ENCODE measurements around the gene MED25.
"Not testable (repeated sequence)": the region's sequence is repeated elsewhere in the genome, so short reads cannot be mapped to it uniquely, and the experiment has no call there.

The MED25 gene

DNA sequence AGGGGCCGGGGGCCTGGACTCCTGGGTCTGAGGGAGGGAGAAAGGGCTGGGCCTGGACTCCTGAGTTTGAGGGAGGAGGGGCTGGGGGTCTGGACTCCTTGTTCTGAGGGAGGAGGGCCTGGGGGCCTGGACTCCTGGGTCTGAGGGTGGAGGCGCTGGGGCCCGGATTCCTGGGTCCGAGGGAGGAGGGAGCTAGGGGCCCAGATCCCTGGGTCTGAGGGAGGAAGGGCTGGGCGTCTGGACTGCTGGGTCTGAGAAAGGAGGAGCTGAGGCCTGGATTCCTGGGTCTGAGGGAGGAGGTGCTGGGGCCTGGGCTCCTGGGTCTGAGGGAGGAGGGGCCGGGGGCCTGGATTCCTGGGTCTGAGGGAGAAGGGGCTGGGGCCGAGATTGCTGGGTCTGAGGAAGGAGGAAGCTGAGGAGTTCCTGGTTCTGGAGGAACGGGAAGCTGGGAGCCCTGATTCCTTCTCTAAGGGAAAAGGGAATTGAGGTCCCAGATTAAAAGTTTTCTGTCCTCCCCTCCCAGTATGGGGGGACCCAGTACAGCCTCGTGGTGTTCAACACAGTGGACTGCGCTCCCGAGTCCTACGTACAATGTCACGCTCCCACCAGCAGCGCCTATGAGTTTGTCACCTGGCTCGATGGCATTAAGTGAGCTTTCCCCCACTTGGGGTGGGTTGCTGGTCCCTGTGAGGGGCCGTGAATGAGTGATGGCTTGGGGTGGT lies 721 bp downstream of the MED25 start:
- DNase-seq: no peak

DNA sequence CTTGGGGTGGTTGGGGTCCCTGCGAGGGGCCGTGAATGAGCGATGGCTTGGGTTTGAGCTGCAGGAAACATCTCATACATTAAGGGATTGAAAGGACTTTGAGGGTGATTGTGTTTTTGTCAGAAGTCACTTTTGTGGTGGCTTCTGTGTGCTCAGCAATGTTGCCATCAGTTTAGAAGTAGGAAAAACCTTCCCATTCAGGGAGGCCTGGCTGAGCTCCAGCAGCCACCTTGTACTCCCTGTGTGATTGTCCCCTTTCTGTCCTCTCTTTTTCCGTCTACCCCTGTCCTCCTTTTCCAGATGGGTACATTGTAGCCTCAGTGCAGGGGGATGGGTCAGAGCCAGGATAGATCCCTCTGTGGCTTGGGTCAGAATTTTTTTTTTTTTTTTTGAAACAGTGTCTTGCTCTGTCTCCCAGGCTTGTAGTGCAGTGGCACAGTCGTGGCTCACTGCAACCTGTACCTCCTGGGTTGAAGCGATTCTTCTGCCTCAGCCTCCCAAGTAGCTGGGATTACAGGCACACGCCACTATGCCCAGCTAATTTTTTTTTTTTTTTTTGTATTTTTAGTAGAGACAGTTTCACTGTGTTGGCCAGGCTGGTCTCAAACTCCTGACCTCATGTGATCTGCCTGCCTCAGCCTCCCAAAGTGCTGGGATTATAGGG lies 1.5 kb downstream of the MED25 start:
- DNase-seq: not testable (repeated sequence)

DNA sequence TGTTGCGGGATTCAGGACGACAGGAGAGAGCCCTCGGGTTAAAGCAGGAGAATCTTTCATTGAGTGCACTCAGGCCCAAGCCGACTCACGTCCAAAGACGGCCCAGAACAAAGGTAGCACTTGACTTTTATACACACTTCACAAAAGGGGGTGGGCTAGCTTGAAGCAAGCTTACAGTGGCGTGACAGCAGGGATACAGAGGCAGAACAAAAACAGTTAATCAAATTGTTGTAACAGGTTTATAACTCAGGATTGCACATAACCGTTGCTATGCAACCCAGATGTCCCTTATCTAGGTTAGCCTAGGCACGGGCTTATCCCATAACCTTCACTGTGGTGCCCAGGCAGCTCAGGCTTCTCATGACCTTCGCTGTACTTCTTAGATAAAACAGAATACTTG lies 2.0 kb downstream of the MED25 start:
- DNase-seq: no peak

DNA sequence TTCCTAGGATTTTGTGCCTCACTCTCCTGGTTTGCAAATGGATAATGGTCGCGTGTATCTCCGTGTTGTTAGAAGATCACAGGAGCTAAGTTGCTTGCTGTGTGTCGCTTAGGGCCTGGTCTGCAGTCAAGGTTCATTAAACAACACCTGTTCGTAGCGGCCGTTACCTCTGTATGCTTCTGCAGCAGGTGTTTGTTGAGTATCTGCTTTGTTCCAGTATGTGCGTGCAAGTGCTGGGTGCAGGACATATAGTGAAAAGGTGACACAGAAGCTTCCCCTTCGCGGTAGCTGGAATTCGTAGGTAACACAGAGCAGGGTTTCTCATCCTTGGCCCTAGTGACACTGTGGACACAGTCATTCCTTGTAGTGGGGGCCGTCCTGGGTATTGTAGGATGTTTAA lies 5.4 kb downstream of the MED25 start:
- no peak for DNase-seq

DNA sequence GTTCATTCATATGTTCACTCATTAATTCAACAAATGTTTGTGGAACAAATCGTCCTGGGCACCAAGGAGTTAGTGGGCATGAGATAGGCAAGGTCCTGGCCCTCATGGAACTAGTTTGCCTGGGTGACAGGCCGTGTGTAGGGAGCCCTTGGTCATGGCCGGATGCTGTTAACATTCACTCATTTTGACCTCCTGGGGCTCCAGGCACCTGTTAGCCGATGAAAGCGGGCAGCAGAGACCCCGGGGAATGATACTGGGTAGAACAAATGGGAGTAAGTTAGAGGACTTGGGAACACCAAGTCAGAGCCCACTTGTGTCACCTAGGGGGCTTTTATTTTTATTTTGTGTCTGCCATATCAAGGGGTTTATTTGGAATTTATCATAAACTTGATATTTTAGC lies 6.6 kb downstream of the MED25 start:
- no peak for DNase-seq

DNA sequence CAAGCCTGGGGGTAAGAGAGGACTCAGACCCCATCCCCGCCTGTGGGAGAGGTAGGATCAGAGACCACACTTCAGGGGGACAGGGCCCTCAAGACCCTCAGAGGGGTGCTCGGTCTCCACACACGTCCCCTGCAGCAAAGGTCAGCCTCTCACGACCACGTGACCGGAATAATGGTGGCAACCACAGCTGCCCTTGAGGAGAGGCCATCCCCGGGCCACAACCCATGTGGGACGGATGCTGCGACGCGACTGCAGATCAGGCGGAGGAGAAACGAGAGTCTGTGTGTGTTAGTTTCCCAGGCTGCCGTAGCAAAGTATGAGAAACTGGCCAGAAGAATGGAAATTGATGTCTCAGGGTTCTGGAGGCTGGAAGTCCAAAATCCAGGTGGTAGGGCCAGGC lies 8.9 kb downstream of the MED25 start:
- no peak for DNase-seq

DNA sequence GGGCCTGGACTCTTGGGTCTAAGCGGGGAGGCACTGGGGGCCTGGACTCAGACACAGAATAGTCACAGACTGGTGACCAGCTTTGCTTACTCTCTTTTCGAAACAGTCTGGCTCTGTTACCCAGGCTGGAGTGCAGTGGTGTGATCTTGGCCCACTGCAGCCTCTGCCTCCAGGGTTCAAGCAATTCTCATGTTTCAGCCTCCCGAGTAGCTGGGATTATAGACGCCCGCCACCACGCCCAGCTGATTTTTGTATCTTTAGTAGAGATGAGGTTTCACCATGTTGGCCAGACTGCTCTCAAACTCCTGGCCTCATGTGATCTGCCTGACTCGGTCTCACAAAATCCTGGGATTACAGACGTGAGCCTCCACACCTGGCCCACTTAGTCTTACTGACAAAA lies 11.1 kb downstream of the MED25 start:
- no peak for DNase-seq

DNA sequence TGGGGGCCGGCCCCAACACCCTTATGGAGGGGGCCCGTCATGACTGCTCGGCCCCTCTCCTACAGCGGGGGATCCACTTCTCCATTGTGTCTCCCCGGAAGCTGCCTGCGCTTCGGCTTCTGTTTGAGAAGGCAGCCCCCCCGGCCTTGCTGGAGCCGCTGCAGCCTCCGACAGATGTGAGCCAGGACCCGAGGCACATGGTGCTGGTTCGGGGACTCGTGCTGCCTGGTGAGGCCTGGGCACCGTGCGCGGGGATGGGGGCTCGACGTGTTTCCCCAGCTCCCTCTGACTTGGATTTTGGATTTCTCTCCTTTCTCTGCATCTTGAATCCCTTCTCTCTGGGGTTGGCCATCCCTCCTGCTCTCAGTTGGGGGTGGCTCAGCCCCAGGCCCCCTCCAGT lies 11.6 kb downstream of the MED25 start:
- no peak for DNase-seq

DNA sequence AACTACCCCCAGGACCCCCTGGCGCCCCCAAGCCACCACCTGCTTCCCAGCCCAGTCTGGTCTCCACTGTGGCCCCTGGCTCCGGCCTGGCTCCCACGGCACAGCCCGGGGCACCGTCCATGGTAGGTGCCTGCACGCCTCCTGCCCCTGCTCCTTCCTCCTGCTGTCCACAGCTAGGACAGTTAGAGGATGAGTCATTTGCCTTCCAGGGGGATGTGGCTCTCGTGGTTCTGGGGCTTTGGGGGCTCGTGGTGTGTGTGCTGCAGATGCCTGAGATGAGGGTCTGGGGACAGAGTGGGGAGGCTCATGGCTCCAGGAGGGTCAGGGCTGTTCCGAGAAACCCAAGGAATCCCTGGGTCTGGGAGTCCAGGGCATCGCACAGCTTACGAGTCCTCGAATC lies 12.7 kb downstream of the MED25 start:
- DNase-seq: no peak

DNA sequence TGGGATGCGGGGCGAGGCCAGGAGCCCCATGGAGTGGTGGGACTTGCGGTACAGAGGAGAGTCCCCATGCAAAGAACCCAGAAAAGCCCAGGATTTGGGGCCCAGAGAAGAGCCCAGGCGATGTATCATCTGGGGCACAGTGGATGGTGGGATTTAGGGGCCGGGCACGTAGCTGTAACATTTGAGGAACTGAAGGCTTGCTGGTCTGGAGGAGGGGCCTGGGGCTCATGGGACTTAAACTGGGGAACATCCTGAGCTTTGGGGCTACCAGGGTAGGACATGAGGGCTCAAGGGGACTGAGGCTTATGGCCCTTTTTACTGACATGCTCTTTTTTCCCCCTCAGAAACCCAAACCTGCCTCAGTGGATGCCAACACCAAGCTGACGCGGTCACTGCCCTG lies 13.5 kb downstream of the MED25 start:
- no peak for DNase-seq

DNA sequence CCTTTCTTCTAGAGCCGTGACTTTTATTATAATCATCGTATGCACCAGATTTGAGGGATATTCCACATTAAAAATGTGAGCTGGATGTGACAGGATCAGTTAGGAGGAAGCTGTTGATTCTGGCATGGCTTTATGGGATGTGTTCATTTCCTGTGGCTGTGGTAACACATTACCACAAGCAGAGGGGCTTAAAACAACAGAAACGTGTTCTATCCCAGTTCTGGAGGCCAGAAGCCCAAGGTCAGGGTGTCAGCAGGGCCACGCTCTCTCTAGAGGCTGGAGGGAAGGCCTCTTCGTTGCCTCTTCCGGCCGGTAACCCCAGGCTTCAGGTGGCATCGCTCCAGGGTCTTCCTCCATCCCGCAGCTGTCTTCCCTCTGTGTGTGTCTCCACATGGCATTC lies 14.5 kb downstream of the MED25 start:
- DNase-seq: no peak

DNA sequence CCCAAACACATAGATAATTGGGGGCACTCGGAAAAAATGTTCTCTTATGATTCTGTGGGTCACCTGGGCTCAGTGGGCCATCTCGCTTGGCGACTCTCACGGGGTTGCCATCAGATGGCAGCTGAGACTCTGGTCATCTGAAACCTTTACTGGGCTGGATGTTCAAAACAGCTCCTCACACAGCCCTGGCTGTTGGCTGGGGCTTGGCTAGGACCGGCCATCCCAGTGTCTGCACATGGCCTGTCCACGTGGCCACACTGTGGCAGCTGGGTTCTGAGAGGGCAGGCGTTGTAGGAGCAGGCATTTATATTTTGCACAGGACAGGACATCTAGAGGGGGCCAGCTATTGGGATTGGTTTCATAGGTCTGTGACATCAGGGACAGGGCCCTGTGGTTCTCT lies 15.5 kb downstream of the MED25 start:
- DNase-seq: no peak

DNA sequence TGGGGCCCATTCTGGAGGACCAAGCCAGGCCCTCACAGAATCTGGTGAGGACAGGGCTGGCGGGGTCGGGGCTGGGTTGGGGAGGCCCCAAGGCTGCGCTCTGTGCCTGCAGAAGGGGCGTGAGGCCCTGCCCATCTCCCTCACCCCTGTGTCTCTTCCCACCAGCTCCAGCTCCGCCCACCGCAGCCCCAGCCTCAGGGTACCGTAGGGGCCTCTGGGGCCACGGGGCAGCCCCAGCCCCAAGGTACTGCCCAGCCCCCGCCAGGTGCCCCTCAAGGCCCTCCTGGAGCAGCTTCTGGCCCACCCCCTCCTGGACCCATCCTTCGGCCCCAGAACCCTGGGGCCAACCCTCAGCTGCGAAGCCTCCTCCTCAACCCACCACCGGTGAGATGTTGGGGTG lies 17.5 kb downstream of the MED25 start:
- DNase-seq: no peak

DNA sequence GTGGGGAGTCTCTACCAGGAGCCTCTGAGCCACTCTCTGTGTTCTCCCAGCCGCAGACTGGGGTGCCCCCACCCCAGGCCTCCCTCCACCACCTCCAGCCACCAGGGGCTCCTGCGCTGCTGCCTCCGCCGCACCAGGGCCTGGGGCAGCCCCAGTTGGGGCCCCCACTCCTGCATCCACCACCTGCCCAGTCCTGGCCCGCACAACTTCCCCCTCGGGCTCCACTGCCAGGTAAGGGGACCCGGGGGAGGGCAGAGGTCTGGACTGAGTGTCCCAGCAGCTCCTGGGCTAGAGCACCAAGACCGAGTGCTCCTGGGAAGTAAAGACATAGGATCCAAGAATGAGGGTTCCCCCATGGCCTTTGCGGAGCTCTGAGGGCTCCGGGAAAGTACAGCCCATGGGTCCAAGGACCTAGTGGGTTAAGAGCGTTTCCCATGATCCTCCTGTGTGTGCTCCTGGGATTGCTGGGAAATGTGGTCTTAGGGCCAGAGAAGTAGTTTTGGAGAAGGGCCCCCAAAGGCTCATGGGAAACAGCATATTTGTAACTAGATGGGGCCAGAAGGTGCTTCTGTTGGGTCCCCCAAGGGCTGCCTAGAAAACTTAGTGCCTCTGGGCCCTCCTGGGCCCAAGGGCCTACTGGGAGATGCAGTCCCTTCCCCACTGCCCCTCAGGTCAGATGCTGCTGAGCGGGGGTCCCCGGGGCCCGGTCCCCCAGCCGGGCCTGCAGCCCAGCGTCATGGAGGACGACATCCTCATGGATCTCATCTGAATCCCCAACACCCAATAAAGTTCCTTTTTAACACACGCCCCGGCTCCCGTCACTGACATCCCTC lies 18.3 kb downstream of the MED25 start:
- no peak for DNase-seq

DNA sequence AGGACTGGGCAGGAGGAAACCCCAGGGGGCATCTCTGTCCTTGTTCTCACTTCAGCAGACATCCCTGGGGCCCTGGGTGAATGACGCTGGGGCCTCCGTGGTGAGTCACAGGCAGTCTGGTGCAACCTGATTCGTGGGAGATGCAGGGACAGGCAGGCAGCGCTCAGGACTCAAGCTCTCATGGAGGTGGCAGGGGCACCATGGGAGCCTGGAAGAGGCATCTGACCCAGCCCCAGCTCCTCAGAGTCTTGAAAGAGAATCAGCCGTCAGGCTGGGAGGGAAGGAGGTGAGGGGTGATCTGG lies 18.9 kb downstream of the MED25 start:
- DNase-seq: no peak

DNA sequence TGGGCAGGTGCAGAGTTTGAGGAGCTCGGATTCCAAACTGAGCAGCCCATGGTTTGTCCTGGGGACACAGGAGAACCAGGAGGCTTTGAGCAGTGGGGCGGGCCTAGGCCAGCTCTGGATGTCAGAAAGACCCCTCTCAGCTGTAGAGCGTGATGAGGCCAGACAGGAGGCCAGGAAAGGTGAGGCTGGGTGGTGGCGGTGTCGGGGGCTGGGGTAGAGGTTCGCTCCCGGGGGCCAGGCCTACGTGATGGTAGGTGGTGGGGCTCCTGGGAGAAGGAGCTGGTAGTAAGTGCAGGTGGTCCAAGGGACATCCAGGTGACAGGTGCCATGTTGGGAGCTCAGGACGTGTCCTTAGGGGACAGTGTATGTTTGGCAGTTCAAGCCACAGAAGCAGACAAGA lies 19.3 kb downstream of the MED25 start:
- DNase-seq: no peak

DNA sequence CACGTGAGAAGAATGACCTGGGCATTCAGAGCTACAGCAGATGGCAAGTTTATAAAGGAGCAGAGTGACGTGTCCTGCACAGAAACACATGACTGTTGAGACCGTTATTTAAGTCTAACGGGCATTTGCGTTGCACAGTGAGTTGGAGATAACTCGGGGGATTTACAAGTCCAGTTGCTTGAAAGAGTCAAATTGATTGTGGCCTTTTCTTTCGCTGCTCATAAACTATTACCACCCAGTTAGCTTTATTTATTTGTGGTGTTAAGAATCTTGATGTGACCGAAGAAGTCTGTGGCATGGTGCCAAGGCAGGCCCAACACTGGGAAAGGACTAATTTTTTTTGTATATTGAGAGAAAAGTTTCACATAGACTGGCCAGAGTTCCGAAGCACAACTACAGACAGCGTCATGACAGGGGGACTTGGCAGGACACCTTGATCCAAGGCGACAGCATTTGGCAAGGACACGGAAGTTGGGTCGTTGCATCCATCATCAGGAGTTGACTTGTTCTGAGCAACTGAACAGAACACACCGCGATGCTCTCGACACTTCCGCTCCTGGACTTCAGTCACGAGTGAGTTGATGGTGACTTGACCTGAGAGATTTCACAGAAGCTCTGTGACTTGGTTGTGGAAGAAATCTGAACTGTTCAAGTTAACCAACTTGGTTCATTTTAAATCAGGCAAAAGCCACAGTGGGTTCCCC lies 20.9 kb downstream of the MED25 start:
- DNase-seq: no peak

DNA sequence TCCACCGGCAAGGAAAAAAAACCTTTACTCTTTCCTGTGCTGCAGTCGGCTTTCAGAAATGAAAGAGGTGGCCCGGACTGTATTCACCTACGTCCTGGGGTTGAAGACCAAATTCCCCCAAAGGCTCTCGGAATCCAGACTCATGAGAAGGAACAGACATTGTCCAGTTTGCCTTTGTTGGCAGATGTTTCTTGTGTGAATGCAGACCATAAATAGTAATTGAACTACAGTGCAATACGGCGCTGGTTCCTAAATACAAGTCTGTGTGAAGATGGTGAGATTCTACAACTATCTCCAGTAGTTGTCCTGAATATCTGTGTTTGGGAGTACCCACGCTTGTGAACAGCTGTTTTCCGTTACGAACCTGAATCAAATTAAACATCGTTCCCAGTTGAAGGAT lies 21.6 kb downstream of the MED25 start:
- DNase-seq: no peak

DNA sequence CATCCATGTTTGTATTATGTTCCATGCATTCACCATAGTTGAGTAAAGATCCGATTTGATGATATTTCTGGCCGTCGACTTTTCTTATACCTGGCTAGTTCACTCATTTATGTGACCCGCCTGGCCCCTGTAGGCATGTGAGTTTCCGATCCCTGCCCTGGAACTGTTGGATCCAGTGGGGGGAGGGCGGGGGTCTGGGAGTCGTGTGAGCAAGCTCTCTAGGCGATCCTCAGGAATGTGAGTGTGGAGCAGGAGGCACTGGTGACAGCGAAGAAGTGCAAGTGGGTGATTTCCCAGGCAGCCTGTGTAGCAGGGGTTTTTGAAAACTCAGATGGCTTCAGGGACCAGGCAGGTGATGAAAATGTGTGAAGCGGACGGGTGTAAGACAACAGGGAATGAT lies 22.2 kb downstream of the MED25 start:
- no peak for DNase-seq

DNA sequence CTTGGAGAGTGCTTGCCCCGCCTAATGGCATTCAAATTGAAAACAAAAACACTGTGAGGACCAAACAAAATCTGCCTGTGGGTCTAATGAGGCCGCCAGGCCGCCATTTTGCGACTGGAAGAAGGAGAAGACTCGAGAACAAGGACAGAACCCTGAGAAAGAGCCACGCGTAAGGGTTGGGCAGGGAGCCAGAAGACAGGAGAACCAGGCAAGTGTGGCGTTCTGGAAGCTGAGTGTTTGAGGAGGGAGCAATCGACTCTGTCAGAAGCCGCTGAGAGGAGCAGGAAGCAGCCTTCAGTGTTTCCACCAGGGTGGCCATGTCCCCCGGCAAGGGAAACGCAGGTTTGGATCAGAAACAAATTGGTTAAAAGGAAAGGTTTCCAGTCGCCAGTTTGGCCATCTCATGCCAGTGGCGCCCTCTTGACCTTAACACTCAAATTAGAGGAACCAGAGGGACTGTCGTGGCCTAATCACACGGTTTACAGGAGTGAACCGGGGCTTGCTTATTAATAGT lies 22.7 kb downstream of the MED25 start:
- DNase-seq: no peak

DNA sequence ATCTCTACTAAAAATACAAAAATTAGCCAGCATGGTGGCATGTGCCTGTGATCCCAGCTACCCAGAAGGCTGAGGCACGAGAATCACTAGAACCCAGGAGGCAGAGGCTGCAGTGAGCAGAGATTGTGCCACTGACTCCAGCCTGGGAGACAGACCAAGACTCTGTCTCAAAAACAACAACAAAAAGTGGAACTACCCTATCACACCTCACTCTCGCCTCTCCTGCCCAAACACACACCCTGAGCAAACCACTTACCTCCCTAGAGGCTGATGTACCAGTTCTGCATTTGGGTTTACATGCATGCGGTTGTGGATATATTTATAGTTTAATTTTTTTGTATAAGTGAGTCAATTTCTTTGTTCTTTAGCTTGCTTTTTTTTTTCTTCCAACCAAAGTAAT lies 25.2 kb downstream of the MED25 start:
- DNase-seq: no peak

DNA sequence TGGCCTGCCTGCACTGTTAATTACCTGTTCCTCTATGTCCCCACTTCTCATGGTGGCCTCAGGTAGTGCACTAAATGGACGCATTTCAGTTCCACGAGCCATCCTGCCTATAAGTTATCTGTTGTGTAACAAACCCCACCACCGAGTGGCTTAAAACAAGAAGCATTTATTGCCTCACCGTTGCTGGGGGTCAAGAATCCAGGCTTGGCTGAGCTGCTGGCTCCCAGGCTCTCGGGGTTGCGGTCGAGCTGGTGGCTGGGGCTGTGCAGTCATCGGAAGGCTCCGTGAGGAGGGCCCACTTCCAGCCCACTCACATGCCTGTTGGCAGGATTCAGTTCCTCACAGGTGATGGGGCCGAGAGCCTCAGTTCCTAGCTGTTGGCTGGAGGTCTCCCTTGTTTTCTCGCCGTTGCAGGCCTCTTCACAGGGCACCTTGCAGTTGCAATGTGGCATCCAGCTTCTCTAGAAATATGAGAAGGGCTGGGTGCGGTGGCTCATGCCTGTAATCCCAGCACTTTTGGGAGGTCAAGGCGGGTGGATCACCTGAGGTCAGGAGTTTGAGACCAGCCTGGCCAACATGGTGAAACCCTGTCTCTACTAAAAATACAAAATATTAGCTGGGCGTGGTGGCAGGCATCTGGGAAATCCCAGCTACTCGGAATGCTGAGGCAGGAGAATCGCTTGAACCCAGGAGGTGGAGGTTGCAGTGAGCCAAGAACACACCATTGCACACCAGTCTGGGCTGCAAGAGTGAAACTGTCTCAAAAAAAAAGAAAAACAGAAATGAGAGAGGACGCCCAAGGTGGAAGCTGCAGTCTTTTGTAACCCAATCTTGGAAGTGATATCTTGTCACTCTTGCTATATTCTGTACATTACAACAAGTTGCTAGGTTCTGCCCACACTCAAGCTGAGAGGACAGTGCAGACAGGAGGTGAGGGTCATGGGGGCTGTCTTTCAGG lies 26.3 kb downstream of the MED25 start:
- DNase-seq: no peak
